Keratinocyte (primary cell): Measurements from ENCODE around the gene GBA3.

Experiments
- CTCF ChIP-seq, 3 experiments: IDR thresholded peaks in 1 of 3; conservative IDR thresholded peaks in 1 of 3; optimal IDR thresholded peaks in 1 of 3; 2 replicates in 2 of 3; 3 replicates in 1 of 3; pipeline versions ENCODE3 to v1.5.1; 2011; ENCODE audit warnings: low read length in 3 of 3, mild to moderate bottlenecking in 3 of 3, moderate library complexity in 2 of 3, control low read depth in 1 of 3, inconsistent platforms in 1 of 3; ENCODE audit not compliant: insufficient read depth in 2 of 3; ENCODE audit errors: extremely low read depth in 1 of 3
- EZH2 ChIP-seq: IDR thresholded peaks from one replicate; pipeline ENCODE4 v1.6.1; 2012; ENCODE audit warnings: inconsistent platforms, mild to moderate bottlenecking, low read length, moderate library complexity

GRCh38 chr4:22645481-22646182 lies 47.1 kb upstream of the GBA3 start:
- TF ChIP-seq CTCF (optimal IDR thresholded peaks at IDR 0.05 in 1 of 3, IDR thresholded peaks at IDR 0.05 in 1 of 3, conservative IDR thresholded peaks at IDR 0.05 in 1 of 3; ENCODE audit: extremely low read depth in 1 of 3, insufficient read depth in 2 of 3, low read length in 3 of 3) (no peak), EZH2 (no peak)
